Nucleus accumbens (tissue), 56 donors: ENCODE results near the gene LAMA2.

Source experiments
- DNase-seq, 56 donors: peaks; one replicate each; lab custom pipeline; 2025; lab: John Stamatoyannopoulos, UW

LAMA2 gene

GRCh38 chr6:129473546-129473945 is 590.6 kb downstream of the LAMA2 start:
- no peak for DNase-seq

DNA sequence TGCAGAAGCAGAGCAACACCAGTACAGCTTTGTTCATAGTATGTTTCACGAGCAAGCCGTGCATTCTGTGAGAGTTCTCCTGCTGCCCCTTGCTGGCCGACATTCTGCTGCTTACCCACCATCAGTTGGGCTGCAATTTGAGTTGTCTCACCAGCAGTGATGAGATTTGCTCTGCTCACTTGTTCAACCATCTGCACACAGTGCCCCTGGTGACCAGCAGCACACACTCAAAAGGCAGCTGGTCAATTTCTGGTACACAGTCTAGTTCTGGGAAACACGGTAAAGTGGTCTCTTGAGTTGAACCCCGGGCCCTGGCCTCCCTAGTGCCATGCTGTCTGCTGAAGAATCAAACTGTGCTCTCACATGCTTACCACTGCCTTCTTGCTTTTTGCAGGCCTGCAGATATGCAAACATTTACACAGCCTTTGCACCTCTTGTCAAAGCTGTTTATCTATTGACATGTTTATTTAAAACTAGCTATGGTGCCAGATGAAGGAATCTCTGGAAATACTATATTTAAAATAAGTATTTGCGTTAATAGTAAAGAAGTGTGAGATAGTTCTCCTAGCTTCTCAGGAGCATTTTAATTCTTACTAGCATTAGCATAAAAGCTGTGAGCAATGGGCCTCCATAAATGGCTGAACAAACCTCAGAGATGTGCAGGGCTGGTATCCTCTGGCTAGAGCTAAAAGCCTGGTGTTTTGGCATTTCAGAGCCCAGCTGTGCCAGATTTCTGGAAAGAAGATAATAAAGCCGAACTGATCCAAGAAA is 592.7 kb downstream of the LAMA2 start:
- DNase-seq: peak in 6 of 56 donors; percentile 8 to 29 (median 12)

DNA sequence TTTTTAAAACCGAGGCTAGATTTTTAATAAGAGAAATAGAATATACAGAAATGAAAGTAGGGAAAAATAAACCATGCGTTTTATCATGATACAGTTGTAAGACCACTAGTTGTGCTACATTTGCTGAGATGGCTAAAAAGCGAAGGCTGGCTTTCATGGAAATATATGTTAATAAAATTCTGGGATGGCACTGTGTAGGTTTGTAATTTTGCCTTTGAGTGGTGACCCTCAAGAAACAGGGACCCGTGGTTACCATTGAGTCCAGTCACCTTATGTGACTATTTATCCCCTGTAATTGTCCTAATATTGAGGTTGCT is 593.3 kb downstream of the LAMA2 start:
- DNase-seq: no peak

- DNase-seq: no peak
Measured at GRCh38 chr6:129476810-129477209, 593.9 kb downstream of the LAMA2 start.

- no peak for DNase-seq
Measured at GRCh38 chr6:129478379-129478778, 595.4 kb downstream of the LAMA2 start.

GRCh38 chr6:129481706-129482105 is 598.8 kb downstream of the LAMA2 start:
- DNase-seq: no peak

GRCh38 chr6:129485746-129486145 is 602.8 kb downstream of the LAMA2 start:
- peak in 15 of 56 donors; percentile 9 to 65 (median 35) for DNase-seq

DNA sequence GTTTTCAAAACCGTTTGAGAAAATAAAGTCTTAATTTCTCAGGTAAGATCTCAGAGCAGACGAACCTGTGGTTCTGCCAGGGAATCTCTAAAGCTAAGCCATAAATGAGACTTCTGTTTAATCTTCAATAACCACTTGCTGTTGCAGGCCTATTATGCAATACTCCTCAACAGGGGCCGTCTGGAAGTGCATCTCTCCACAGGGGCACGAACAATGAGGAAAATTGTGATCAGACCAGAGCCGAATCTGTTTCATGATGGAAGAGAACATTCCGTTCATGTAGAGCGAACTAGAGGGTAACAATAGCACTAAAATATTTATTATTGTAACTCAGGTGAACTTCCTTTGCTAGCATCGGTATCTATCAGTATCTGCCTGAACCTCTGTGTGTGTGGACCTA is 603.4 kb downstream of the LAMA2 start:
- peak in 1 of 56 donors; percentile 49 for DNase-seq

DNA sequence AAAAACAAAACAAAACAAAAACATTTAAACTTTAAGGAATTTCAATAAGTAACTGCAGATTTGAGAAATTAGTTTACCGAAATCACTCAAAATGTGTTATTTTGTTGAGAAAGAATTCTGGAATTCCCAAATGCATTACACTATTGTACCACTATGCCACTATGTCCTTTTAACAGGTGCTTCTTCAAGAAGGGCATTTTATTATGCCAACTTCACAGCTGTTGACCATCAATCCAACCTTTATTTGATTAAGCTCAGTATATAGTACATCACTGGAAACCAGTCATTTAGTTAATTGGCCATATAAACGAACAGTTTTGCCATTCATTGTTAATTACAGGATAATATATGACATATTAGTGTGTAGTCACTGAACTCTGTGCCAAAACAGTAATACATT is 605.4 kb downstream of the LAMA2 start:
- DNase-seq: no peak

DNA sequence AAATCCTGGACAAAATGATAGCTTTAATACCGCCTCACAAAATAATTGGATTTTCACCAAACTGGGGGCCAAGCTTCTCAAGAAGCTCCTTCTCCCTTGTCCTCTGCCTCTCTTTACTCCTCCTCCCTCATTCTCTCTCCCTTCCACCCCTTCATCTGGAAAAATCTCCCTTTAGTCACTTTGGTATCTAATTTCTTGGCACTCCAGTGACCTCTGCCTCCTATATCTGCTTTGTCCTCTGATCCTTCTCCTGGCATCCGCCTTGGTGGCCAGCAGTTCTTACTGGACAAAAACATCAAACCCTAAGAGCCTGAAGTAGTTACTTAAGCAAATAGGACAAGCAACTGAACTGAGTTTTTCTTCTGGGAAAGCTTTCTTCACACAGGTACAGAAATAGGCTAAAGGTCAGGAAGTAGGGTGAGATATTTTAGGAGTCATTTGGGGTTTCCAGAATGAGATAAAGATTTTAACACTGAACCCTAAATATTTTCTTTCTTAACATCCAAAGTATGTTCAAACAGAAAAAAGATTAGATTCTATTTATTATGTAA is 606.4 kb downstream of the LAMA2 start:
- no peak for DNase-seq

GRCh38 chr6:129490521-129491255 is 607.8 kb downstream of the LAMA2 start:
- peak in 1 of 56 donors; percentile 10 for DNase-seq

GRCh38 chr6:129491436-129491835 is 608.5 kb downstream of the LAMA2 start:
- no peak for DNase-seq

DNA sequence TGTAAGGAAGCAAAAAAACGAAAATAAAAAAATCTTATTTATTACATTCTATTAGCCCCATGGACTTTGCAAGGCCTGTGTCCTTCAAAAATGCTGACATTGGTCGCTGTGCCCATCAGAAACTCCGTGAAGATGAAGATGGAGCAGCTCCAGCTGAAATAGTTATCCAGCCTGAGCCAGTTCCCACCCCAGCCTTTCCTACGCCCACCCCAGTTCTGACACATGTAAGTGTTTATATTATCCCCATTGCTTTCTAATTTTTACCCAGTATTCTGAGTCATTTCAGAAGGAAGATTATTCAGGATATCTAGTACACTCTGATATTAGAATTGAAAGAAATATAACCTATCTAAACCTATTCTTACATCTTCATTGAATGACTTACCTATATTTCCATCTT is 609.3 kb downstream of the LAMA2 start:
- peak in 9 of 56 donors; percentile 4 to 54 (median 38) for DNase-seq

DNA sequence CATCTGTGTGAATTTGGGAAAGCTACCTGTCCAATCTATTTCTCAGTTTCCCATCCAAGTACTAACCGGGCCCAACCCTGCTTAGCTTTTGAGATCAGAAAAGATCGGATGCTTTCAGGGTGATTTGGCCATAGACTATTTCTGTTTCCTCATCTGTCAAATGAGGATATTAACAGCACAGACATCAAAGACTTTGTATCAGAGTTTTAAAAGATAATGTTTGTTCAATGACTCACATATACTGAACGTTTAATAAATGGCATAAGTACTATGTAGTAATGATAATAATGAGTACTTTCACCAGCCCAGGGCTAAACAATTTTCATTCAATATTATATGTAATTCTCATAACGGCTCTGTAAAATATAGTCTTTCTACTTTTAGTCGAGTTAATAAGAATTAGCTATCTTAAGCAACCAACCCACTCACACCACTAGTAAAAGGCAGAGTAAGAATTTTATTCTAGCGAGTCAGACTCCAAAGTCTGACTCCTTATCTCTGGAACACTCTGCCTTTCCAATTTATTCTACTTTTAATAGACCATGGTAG is 610.5 kb downstream of the LAMA2 start:
- no peak for DNase-seq

DNA sequence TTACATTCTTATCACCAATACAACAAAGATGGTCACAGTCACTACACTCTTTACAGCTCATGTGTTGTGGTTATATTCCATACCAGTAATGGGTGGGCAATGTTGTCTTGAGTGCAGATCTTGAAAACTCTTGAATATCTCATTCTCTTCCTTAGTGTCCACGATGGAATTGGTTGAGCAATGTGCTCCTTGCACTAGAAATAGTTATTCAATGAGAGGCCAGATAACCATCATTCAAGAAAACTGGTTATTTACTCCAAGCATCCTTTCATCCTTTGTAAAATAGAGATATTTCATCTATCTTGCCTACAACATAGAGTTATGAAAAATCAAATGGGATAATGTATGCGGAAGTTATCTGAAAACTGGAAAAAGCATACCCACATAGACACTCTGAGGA is 611.2 kb downstream of the LAMA2 start:
- no peak for DNase-seq

GRCh38 chr6:129494586-129494985 is 611.6 kb downstream of the LAMA2 start:
- no peak for DNase-seq

DNA sequence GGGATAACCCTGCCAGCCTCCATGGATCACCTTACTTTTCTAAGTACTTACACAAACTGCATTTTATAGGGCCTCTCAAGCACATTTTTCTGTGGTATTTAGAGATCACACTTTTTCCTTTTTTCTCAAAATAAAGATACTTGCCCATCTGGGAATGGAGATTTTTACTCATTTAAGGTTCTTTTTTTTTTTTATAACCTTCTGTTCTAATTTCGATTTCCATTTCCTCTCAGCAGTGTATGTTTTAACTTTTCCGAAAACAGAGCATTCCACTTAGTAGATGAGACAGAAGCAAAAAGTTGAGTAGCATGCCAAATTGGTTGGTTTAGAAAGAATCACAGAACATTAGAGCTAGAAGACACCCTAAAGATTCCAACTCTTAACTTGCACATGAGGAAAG is 612.7 kb downstream of the LAMA2 start:
- DNase-seq: no peak

DNA sequence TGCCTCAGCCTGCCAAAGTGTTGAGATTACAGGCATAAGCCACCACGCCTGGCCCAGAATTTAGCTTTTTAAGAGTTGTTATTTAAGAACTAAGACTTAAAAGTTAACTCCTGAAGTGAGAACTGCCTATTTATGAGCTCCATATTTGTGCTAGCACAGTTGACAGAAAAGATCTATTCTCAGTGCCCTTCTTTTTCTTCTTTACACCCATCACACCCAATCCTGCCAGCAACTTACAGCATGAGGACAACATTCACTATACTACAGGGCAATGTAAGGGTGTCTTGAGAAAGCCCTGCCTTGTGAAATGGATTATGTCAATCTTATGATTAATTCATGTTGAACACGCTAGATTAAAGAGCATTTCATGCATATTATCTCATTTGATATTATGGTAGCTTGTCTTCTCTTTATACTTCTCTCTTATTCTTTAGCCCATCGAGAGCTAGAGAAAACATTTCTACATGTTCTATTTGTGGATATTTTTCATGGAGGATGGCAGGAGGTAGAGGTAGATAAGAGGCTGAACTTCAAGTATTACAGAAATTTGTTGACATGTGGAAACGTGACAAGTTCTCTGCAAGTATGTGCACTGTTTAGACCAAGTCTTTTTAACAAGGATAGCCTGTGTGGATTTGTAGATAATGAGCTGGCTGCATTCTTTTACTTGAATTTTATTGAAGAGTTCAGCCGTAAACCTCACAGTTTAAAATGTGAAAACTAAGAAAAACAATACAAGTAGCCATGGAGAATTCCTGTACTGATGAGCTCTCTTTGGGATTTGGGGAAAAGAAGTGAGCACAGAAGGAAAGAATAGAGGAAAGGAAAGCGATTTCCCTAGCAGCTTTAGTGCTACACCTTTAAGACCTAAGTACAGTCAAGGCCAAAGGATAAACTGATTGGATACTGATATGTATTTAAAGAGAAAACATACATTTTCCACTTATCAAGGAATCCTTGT is 614.8 kb downstream of the LAMA2 start:
- no peak for DNase-seq

DNA sequence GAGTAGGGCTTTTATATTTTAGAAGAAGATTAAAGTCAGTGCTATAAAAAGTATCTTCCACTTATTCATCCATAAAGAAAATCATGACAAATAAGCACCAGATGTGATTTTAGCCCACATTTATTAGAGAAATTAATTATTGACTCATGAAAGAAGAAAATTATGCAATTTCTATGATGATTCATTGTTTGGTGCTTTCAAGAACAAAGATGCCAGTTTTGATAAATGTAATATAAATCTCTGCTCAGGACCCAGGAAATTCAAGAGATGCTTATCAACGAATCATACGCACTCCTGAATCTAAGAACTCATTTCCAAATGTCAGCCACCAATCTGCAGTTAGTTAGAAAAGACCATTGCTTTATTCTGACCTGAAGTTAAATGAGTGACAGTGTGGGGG is 615.6 kb downstream of the LAMA2 start:
- no peak for DNase-seq
